GM18867 (cell line): ENCODE results near the gene PELI2.

Experiments used
- ATAC-seq: cut with Tn5 transposase; IDR thresholded peaks from one replicate; pipeline ENCODE4 v1.9.1; 2021; ENCODE audit warnings: mild to moderate bottlenecking, moderate library complexity; ENCODE audit not compliant: unreplicated experiment

Gene PELI2

DNA sequence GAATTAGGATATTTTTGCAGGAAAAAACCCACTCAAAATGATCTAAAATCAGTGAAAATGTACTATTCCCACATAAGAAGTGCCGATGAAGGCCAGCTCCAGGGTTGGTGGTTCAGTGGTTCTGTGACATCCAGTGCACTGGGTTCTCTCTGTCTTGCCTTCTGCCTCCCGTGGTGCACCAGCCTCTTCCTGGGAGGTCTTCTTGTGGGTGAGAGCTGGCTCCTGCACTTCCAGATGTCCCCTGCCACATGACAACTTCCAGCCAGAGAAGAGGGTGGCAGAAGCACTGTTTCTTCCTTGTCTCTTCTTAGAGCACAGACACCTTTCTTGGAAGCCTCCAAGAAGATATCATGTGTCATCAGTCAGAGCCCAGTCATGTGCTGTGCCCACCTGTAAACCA lies 170.9 kb downstream of the PELI2 start:
- ATAC-seq: no peak

GRCh38 chr14:56290195-56290594 lies 172.0 kb downstream of the PELI2 start:
- ATAC-seq: no peak

DNA sequence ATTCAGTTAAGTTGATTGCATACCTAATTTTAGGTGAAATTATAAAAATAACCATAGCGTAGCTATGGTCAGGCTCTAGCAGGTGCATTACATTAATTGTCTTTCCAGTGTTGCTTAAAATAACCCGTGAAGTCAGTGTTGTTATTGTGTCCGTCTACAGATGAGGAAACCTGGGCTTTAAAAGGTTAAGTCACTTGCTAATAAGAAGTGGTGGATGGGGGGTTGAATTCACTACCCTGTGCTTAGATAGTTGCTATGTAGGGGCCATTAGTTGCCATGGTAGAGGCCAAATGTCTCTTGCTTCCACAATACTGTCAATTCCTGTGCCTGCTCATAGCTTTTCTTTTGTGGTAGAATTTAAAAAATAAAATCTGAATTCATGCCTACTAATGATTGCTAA lies 174.8 kb downstream of the PELI2 start:
- ATAC-seq: no peak

GRCh38 chr14:56293506-56293905 lies 175.3 kb downstream of the PELI2 start:
- ATAC-seq: no peak

DNA sequence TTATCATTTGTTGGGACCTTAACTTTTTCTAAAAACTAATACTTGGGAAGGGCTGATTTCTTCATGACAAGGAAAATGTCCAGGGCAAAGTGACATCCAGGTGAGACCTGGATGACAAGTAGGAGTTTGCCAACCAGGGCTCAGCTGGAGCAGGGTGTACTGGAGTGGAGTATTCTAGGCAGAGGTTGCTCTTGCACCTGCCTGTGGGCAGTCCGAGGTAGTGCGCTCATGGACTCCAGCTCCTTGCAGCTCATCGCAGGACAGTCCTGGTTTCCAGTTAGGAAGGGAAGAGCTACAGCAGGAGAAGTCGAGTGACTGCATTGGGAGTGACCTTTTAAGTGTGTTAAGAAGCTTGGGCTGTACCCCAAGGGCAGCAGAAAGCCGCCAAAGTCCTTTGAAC lies 175.9 kb downstream of the PELI2 start:
- ATAC-seq: peak; percentile 65

DNA sequence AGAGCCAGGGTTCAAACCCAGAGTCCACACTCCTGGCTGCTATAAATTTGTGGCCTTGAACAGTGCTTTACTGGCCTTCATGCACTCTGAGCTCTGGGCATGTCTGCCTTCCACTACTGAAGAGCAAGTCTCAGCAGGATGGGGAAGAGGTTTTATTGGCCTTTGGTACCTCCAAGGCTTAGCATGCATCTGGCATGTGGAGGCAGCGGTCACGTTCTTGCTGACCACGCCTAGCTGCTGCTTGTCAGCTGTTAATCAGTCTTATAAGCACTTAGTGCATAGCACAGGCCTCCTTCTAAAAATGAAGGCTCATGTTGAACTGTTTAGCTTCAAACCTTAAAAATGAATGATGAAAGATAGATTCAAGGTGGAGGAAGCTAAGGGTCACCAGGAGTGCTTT lies 177.5 kb downstream of the PELI2 start:
- no peak for ATAC-seq

GRCh38 chr14:56297449-56297848 lies 179.2 kb downstream of the PELI2 start:
- no peak for ATAC-seq

DNA sequence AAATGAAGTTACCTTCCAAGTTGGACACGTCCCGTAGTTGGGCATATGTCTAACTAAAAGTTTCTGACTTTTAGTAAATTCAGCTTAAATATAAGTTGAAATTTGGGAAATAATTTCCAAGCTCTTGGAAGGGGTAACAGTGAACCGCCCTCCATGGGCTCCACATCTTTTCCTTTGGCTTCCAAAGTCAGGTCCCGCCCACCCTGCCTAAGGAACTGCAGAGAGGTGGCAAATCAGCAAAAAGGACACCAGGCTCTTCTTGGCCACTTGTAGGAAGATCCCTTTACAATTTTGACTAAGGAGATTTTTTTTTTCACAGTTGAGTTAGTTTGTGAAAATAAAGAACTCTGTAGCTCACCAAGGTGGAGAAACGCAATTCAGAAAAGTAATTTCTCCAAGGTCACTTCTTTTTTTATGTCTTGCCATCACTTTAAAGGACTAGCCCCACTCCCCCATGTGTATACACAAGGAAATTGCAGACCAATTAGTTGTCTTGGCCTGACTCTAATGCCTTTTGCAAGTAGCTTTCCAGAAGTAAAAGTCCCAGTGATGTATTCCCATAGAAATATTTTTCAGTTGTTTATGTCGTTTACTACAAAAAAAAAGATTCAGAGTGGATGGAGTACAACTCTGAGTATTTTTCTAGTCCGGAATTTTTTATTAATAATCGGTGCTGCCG lies 181.2 kb downstream of the PELI2 start:
- no peak for ATAC-seq

- no peak for ATAC-seq
Measured at GRCh38 chr14:56300495-56300894, 182.3 kb downstream of the PELI2 start.

DNA sequence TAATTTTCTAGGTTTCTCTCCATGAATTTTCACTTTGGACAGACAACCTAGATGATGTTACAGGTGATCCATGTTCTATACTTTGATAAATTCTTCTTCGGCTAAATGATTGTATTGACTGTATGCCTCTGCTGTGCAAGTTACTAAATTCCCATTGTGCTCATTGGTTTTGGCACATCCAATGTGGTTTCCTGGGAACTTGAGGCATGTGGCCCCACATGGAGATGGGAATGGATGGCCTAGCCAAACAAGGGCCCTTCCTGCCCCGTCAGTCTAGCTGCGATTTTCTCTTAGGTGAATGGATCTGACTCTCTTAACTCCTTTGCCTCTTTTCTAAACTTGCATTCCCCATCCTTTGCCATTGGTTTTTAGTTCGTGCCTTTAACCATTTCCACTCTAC lies 186.2 kb downstream of the PELI2 start:
- ATAC-seq: no peak

GRCh38 chr14:56309198-56309597 lies 191.0 kb downstream of the PELI2 start:
- ATAC-seq: no peak

GRCh38 chr14:56310643-56311042 lies 192.4 kb downstream of the PELI2 start:
- ATAC-seq: no peak

GRCh38 chr14:56313789-56314188 lies 195.6 kb downstream of the PELI2 start:
- ATAC-seq: no peak

DNA sequence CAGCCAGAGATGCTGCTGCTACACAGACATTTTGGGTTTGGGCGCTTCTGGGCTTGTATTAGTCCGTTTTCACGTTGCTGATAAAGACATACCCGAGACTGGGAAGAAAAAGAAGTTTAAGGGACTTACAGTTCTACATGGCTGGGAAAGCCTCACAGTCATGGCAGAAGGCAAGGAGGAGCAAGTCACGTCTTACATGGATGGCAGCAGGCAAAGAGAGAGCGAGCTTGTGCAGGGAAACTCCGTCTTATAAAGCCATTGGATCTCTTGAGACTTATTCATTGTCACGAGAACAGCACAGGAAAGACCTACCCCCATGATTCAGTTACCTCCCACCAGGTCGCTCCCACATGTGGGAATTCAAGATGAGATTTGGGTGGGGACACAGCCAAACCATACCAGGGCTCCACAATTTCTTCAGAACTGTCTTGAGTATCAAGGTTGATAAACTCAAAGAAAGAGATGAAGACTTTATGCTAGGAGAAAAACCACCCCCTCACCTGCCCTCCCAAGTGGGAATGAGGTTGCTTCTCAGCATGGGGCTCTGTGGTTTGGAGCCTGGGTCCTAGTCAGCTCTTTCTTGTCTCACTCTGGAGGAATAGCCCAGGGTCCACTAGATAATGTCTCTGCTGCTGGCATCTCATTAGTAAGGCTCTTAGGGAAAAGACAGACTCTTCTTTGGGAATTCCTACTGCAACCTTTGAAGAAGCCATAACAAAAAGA lies 200.3 kb downstream of the PELI2 start:
- no peak for ATAC-seq

- ATAC-seq: no peak
Measured at GRCh38 chr14:56321861-56322260, 203.7 kb downstream of the PELI2 start.

DNA sequence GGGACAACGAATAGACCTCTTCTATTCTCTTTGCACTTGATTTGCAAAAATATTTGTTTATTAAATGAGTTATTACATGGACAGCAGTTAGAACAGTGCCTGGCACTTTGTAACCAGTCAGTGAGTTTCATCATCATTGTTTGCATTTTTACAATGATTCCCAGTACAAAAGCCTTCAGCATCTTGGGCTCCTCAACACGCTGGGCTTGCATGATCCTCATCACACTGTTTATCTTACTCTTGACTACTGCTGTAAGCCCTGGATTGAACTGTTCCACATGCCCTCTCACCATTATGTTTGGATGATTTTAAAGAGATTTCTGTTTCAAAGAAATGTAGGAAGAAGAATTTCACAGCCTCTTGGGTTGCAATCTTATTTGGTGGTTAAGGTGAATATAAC lies 204.3 kb downstream of the PELI2 start:
- no peak for ATAC-seq

- ATAC-seq: no peak
Measured at GRCh38 chr14:56324454-56324853, 206.2 kb downstream of the PELI2 start.

- no peak for ATAC-seq
Measured at GRCh38 chr14:56324856-56325699, 206.9 kb downstream of the PELI2 start.

DNA sequence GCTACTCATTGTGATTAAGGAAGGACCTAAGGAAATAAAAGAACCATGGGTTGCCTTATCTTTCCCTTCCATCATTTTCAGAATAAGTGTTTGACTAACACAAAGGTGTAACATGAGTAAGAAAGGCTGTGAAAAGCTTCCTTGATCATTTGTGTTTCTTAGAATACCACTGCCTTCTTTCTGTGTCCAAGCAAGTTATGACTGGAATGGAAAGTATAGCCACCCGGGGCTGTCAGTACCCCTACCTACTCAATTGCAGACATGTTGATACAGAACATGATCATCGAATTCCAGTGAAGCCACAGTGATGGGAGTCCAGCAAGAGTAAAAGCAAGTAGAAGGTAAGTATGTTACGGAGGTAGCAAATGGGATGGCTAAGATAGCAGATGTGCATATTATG lies 209.8 kb downstream of the PELI2 start:
- ATAC-seq: no peak

- no peak for ATAC-seq
Measured at GRCh38 chr14:56331592-56332216, 213.5 kb downstream of the PELI2 start.
